Liver (tissue), 9 donors: ENCODE data around the gene RELN. TPM values are rescaled to one million over a fixed set of nuclear protein-coding genes. Genes with fewer than 3 reads are reported as not detected.

Experiments
- DNase-seq: peaks from one replicate; pipeline ENCODE4 v3.0.0-alpha.2; 2017; ENCODE audit warnings: low spot score
- H3K27ac ChIP-seq, 2 donors: one replicate each; pipeline ENCODE4 v1.7.0; 2013; ENCODE audit warnings: inconsistent platforms in 2 of 2, low read length in 2 of 2, control low read depth in 1 of 2, low read depth in 1 of 2, mild to moderate bottlenecking in 1 of 2
- H3K27me3 ChIP-seq, 4 donors: one replicate each; pipeline versions ENCODE4 v1.6.1 to v1.7.0; 2013; ENCODE audit warnings: low read length in 3 of 4, inconsistent platforms in 1 of 4, mild to moderate bottlenecking in 1 of 4, moderate library complexity in 1 of 4; ENCODE audit not compliant: control insufficient read depth in 4 of 4, insufficient read depth in 4 of 4
- H3K36me3 ChIP-seq, 4 donors: one replicate each; pipeline versions ENCODE4 v1.6.1 to v1.7.0; 2013; ENCODE audit warnings: low read length in 3 of 4, mild to moderate bottlenecking in 3 of 4, low read depth in 1 of 4, moderate library complexity in 1 of 4; ENCODE audit not compliant: control insufficient read depth in 4 of 4, insufficient read depth in 3 of 4
- H3K4me1 ChIP-seq, 4 donors: one replicate each; pipeline versions ENCODE4 v1.6.1 to v1.7.0; 2013; ENCODE audit warnings: low read length in 3 of 4, mild to moderate bottlenecking in 3 of 4, moderate library complexity in 1 of 4; ENCODE audit not compliant: control insufficient read depth in 4 of 4, insufficient read depth in 4 of 4
- H3K4me3 ChIP-seq, 3 donors: one replicate each; pipeline versions ENCODE4 v1.6.1 to v1.7.0; 2013; ENCODE audit warnings: low read length in 3 of 3, control low read depth in 1 of 3, low read depth in 1 of 3, mild to moderate bottlenecking in 1 of 3
- H3K9ac ChIP-seq, 2 donors: one replicate each; pipeline ENCODE4 v1.7.0; 2013; ENCODE audit warnings: low read length in 2 of 2, mild to moderate bottlenecking in 2 of 2, moderate library complexity in 2 of 2, control low read depth in 1 of 2, low read depth in 1 of 2
- H3K9me3 ChIP-seq, 4 donors: one replicate each; pipeline versions ENCODE4 v1.6.1 to v1.7.0; 2013; ENCODE audit warnings: low read length in 3 of 4; ENCODE audit not compliant: control insufficient read depth in 4 of 4
- EGR1 ChIP-seq, 2 donors: IDR thresholded peaks; 2 replicates each; pipeline ENCODE4 v1.6.1; 2016 to 2018; ENCODE audit warnings: antibody characterized with exemption in 2 of 2, low read depth in 2 of 2
- FOXA1 ChIP-seq: IDR thresholded peaks from 2 replicates; pipeline ENCODE4 v1.6.1; 2016; ENCODE audit warnings: antibody characterized with exemption
- FOXA2 ChIP-seq: IDR thresholded peaks from 2 replicates; pipeline ENCODE4 v1.6.1; 2016; ENCODE audit warnings: antibody characterized with exemption
- GABPA ChIP-seq, 2 donors: IDR thresholded peaks in 1 of 2; conservative IDR thresholded peaks in 1 of 2; 2 replicates each; pipeline ENCODE4 v1.6.1; 2016; ENCODE audit warnings: antibody characterized with exemption in 2 of 2, mild to moderate bottlenecking in 1 of 2, moderate library complexity in 1 of 2
- HNF4A ChIP-seq, 2 donors: conservative IDR thresholded peaks; 2 replicates each; pipeline ENCODE4 v1.6.1; 2016; ENCODE audit warnings: antibody characterized with exemption in 2 of 2, mild to moderate bottlenecking in 2 of 2
- HNF4G ChIP-seq: IDR thresholded peaks from 2 replicates; pipeline ENCODE4 v1.6.1; 2016; ENCODE audit warnings: antibody characterized with exemption
- JUND ChIP-seq, 2 donors: IDR thresholded peaks; 2 replicates each; pipeline ENCODE4 v1.6.1; 2016; ENCODE audit warnings: antibody characterized with exemption in 2 of 2
- NR2F2 ChIP-seq: IDR thresholded peaks from 2 replicates; pipeline ENCODE4 v1.6.1; 2016; ENCODE audit warnings: antibody characterized with exemption
- RAD21 ChIP-seq, 2 donors: IDR thresholded peaks; 2 replicates each; pipeline ENCODE4 v1.6.1; 2016; ENCODE audit warnings: antibody characterized with exemption in 2 of 2, mild to moderate bottlenecking in 2 of 2
- RXRA ChIP-seq, 2 donors: IDR thresholded peaks; 2 replicates each; pipeline ENCODE4 v1.6.1; 2017 to 2018; ENCODE audit warnings: antibody characterized with exemption in 2 of 2, mild to moderate bottlenecking in 1 of 2
- SP1 ChIP-seq: IDR thresholded peaks from 2 replicates; pipeline ENCODE4 v1.6.1; 2018; ENCODE audit warnings: antibody characterized with exemption, mild to moderate bottlenecking
- TAF1 ChIP-seq: conservative IDR thresholded peaks from 2 replicates; pipeline ENCODE4 v1.6.1; 2016; ENCODE audit warnings: antibody characterized with exemption, mild to moderate bottlenecking
- YY1 ChIP-seq: IDR thresholded peaks from 2 replicates; pipeline ENCODE4 v1.6.1; 2016; ENCODE audit warnings: antibody characterized with exemption, mild to moderate bottlenecking
- WGBS: extraction: QIAGEN DNeasy Blood & Tissue Kit; methylation state at CpG from one replicate; pipeline ENCODE4 v1.1.7; 2013; 5-methylcytosine and 5-hydroxymethylcytosine counted together
- polyA plus RNA-seq, 2 donors: library from polyadenylated mRNA; stranded (reverse) in 1 of 2; unstranded in 1 of 2; fragments of 200-250 nt in 1 of 2; fragments of >200 nt in 1 of 2; fragmentation: Nextera tagmentation in 1 of 2; extraction: Ambion mirVana in 1 of 2; gene quantifications; one replicate each; pipeline versions ENCODE4 v1.2.1 to v1.2.3, GENCODE V29; 2013 to 2015
- total RNA-seq, 2 donors: library from RNA; depleted of rRNA; stranded (reverse); fragments of >200 nt; gene quantifications; one replicate each; pipeline ENCODE4 v1.2.3, GENCODE V29; 2014
- TF ChIP-seq, protein P1 (sequence below): IDR thresholded peaks from 2 replicates; pipeline ENCODE4 v1.6.1; 2016; ENCODE audit warnings: antibody characterized with exemption
- TF ChIP-seq, protein P2 (sequence below): fragments of 150-350 bp; IDR thresholded peaks from 2 replicates; pipeline ENCODE4 v1.5.1; 2017; ENCODE audit warnings: improper control_type of control experiment, low read depth, low read length; ENCODE audit not compliant: missing input control
- TF ChIP-seq, protein P3 (sequence below): IDR thresholded peaks from 2 replicates; pipeline ENCODE4 v1.6.1; 2016; ENCODE audit warnings: antibody characterized with exemption
- TF ChIP-seq, protein P4 (sequence below): IDR thresholded peaks from 2 replicates; pipeline ENCODE4 v1.6.1; 2016; ENCODE audit warnings: antibody characterized with exemption
- TF ChIP-seq, protein P5 (sequence below): IDR thresholded peaks from 2 replicates; pipeline ENCODE4 v1.6.1; 2016; ENCODE audit warnings: antibody characterized with exemption, mild to moderate bottlenecking
- donor health status: healthy.
- donor health status: healthy.
- donor health status: healthy.
- donor health status: healthy.
- donor health status: healthy.

The RELN gene
- total and polyA plus RNA-seq, 4 donors = 10.0 to 69.8 (median 28.4) TPM

DNA sequence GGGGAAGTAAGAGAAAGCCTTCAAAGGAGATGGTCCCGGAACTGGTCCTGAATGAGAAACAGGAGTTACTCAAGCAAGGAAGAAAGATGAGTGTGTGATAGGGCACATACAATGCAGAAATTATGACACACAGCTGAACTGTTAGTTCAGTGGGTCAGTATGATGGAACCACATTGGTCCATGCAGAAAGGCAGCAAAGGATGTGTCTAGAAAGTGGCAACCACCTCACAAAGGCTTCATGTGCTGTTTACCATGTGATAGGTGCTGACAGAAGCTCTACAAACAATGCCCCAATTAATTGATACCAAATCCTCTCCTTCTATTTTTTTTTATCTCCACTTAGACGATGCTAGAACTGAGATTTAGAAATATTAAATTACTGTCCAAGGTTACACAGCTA lies 258.3 kb downstream of the RELN start:
- TF ChIP-seq HNF4A (conservative IDR thresholded peaks at IDR 0.05) (no peak), JUND (IDR thresholded peaks at IDR 0.05) (no peak), YY1 (no peak), EGR1 (IDR thresholded peaks at IDR 0.05; ENCODE audit: low read depth in 2 of 2) (no peak), TAF1 (no peak), HNF4G (no peak), RXRA (IDR thresholded peaks at IDR 0.05) (no peak), FOXA1 (no peak), FOXA2 (no peak), RAD21 (IDR thresholded peaks at IDR 0.05) (no peak), SP1 (no peak), NR2F2 (no peak), GABPA (IDR thresholded peaks at IDR 0.05 in 1 of 2, conservative IDR thresholded peaks at IDR 0.05 in 1 of 2) (no peak)
- TF ChIP-seq, protein P1, sequence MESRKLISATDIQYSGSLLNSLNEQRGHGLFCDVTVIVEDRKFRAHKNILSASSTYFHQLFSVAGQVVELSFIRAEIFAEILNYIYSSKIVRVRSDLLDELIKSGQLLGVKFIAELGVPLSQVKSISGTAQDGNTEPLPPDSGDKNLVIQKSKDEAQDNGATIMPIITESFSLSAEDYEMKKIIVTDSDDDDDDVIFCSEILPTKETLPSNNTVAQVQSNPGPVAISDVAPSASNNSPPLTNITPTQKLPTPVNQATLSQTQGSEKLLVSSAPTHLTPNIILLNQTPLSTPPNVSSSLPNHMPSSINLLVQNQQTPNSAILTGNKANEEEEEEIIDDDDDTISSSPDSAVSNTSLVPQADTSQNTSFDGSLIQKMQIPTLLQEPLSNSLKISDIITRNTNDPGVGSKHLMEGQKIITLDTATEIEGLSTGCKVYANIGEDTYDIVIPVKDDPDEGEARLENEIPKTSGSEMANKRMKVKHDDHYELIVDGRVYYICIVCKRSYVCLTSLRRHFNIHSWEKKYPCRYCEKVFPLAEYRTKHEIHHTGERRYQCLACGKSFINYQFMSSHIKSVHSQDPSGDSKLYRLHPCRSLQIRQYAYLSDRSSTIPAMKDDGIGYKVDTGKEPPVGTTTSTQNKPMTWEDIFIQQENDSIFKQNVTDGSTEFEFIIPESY = no peak
- TF ChIP-seq, protein P2, sequence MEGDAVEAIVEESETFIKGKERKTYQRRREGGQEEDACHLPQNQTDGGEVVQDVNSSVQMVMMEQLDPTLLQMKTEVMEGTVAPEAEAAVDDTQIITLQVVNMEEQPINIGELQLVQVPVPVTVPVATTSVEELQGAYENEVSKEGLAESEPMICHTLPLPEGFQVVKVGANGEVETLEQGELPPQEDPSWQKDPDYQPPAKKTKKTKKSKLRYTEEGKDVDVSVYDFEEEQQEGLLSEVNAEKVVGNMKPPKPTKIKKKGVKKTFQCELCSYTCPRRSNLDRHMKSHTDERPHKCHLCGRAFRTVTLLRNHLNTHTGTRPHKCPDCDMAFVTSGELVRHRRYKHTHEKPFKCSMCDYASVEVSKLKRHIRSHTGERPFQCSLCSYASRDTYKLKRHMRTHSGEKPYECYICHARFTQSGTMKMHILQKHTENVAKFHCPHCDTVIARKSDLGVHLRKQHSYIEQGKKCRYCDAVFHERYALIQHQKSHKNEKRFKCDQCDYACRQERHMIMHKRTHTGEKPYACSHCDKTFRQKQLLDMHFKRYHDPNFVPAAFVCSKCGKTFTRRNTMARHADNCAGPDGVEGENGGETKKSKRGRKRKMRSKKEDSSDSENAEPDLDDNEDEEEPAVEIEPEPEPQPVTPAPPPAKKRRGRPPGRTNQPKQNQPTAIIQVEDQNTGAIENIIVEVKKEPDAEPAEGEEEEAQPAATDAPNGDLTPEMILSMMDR = no peak
- TF ChIP-seq, protein P3, sequence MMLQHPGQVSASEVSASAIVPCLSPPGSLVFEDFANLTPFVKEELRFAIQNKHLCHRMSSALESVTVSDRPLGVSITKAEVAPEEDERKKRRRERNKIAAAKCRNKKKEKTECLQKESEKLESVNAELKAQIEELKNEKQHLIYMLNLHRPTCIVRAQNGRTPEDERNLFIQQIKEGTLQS = no peak
- TF ChIP-seq, protein P4, sequence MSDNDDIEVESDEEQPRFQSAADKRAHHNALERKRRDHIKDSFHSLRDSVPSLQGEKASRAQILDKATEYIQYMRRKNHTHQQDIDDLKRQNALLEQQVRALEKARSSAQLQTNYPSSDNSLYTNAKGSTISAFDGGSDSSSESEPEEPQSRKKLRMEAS = no peak
- TF ChIP-seq, protein P5, sequence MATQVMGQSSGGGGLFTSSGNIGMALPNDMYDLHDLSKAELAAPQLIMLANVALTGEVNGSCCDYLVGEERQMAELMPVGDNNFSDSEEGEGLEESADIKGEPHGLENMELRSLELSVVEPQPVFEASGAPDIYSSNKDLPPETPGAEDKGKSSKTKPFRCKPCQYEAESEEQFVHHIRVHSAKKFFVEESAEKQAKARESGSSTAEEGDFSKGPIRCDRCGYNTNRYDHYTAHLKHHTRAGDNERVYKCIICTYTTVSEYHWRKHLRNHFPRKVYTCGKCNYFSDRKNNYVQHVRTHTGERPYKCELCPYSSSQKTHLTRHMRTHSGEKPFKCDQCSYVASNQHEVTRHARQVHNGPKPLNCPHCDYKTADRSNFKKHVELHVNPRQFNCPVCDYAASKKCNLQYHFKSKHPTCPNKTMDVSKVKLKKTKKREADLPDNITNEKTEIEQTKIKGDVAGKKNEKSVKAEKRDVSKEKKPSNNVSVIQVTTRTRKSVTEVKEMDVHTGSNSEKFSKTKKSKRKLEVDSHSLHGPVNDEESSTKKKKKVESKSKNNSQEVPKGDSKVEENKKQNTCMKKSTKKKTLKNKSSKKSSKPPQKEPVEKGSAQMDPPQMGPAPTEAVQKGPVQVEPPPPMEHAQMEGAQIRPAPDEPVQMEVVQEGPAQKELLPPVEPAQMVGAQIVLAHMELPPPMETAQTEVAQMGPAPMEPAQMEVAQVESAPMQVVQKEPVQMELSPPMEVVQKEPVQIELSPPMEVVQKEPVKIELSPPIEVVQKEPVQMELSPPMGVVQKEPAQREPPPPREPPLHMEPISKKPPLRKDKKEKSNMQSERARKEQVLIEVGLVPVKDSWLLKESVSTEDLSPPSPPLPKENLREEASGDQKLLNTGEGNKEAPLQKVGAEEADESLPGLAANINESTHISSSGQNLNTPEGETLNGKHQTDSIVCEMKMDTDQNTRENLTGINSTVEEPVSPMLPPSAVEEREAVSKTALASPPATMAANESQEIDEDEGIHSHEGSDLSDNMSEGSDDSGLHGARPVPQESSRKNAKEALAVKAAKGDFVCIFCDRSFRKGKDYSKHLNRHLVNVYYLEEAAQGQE = no peak
- no peak overlapping the region for H3K27ac ChIP-seq
- DNase-seq = no peak
- H3K9ac ChIP-seq = no peak overlapping the region
- H3K4me1 ChIP-seq = no peaks in the 10 kb centered on the region
- H3K27me3 ChIP-seq = no peaks in the 10 kb centered on the region
- H3K36me3 ChIP-seq = no peaks in the 10 kb centered on the region
- no peaks in the 10 kb centered on the region for H3K9me3 ChIP-seq
- WGBS = 86% methylated on average over 2 of the region's 2 CpGs
- no peak overlapping the region for H3K4me3 ChIP-seq
